Urothelium cell line (cell line): Measurements from ENCODE around the gene RASA3.

ENCODE experiments used
- DNase-seq: peaks from one replicate; pipeline ENCODE4 v3.0.0; 2011; ENCODE audit warnings: low spot score, mixed read lengths
- FAIRE-seq: peaks from 2 replicates; lab custom pipeline; 2011; peaks lifted over from hg19 to GRCh38; lab: Jason Lieb, UNC

The RASA3 gene

DNA sequence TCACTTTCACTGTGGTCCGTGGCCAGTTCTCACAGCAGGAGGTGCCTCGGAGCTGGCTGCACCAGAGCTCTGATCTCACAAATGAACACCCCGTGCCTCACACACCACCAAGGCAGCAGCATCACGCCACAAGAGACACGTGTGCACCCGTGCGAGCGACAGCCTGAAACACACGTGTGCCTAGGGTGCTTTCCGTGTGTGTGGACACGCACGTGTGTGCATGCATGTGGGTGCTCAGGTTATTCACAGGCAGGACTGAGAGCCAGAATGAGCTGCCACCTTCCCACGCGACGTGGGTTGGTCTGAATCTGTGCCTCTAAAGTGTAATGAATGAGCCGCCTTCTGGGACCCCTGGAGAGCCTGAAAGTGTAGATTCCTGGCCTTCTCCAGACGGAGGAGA is 90.9 kb downstream of the RASA3 start:
- FAIRE-seq (peak; percentile 79), DNase-seq (no peak)

- FAIRE-seq (no peak), DNase-seq (no peak)
Measured at GRCh38 chr13:114039471-114040141, 92.8 kb downstream of the RASA3 start.

- no peak for DNase-seq
- no peak for FAIRE-seq
Measured at GRCh38 chr13:114038900-114039299, 93.5 kb downstream of the RASA3 start.

- DNase-seq (no peak), FAIRE-seq (no peak)
Measured at GRCh38 chr13:114038211-114038613, 94.2 kb downstream of the RASA3 start.

GRCh38 chr13:114037674-114038073 is 94.7 kb downstream of the RASA3 start:
- DNase-seq (no peak), FAIRE-seq (no peak)

DNA sequence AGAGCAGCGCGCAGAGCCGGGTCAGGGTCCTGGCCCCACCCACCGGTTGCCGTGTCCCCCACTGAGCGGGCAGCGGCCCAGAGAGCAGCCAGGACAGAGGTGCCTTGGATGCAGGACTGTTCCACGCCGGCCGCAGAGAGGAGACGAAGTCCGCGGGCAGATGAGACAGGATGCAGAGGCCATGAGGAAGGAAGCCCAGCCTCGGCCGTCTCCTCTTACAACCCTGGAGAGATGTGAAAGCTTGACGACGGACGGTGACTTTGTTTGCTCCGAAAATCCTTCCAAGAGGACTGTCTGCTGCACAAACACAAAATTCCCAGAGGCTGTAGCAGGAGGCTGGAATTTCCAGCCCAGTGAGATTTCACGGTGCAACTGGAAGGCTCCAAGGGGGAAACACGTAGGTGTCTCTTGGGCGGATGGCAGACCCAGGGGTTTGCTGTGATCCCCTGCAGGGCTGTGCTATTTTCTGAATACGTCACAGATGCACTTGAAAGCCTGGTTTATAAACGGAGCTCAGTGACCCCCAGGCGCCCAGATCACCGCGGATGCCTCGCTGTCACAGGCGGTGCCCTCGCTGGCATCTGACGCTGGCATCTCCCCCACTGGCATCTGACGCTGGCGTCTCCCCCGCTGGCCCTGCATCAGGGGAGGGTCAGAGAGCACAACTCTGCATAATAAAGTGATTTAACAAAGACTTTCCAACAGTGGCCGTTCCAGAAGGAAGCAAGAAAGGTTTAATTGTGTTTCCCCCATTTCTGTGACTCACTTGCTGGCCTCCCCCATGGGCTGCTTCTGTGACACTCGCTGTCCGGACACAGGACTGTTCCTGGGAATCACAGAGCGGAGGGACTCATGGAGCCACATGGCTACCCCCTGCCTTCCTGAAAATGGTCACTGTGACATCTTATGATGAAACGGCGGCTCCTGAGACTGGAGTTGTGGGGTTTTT is 96.6 kb downstream of the RASA3 start:
- FAIRE-seq: no peak
- DNase-seq: no peak

DNA sequence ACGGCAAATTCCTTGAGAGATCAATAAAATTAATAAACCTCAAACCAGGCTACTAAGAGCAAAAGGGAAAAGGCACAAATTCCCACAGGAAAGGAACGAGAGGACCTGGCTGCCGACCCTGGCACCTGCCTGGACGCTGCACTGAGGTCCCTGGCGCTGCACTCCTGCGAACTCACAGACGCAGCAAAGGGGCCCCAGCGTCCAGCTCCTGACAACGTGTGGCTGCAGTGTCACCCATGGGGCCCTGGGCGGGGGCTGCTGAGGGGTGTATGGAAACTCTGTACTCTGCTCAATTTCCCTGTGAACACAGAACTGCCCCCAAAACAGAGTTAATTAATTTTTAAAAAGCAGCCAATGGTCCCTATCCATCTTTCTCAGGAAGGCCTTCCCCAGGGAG is 97.2 kb downstream of the RASA3 start:
- no peak for DNase-seq
- FAIRE-seq: no peak

GRCh38 chr13:114034481-114034891 is 97.9 kb downstream of the RASA3 start:
- FAIRE-seq (no peak), DNase-seq (no peak)

DNA sequence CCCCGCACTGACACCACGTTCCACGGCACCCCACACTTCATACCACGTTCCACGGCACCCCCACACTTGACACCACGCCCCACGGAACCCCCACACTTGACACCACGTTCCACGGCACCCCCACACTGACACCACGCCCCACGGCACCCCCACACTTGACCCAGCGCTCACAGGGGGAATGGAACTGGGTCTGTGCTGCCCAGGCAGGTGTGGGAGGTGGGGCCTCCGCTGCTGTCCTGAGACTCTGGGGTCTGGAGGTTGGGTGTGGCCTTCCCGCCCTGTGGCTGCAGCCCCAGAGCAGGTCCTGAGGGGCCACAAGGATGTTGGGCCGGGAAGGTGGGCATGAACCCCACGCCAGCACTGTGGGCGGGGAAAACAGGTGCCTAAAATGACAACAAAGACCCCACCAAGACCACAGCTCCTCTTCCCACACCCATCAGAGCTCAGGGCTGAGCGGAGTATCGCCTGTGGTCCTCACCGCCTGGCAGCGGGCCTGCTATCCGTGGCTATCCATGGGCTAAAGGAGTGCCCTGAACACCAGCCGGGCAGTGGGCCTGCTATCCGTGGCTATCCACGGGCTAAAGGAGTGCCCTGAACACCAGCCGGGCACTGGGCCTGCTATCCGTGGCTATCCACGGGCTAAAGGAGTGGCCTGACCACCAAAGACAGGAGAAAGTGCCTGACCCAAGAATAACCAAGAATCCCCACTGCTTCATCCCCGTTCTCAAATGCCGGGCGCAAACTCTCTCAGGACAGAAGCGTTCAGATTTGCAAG is 98.7 kb downstream of the RASA3 start:
- DNase-seq (no peak), FAIRE-seq (peak; percentile 9)

- peak; percentile 85 for DNase-seq
- peak; percentile 83 for FAIRE-seq
Measured at GRCh38 chr13:114032126-114032799, 100.2 kb downstream of the RASA3 start.

GRCh38 chr13:114031631-114032030 is 100.8 kb downstream of the RASA3 start:
- FAIRE-seq: no peak
- DNase-seq: peak; percentile 41

GRCh38 chr13:114030666-114031610 is 101.5 kb downstream of the RASA3 start:
- DNase-seq (no peak), FAIRE-seq (peak; percentile 99)

- no peak for DNase-seq
- peak; percentile 68 for FAIRE-seq
Measured at GRCh38 chr13:114029866-114030625, 102.4 kb downstream of the RASA3 start.

DNA sequence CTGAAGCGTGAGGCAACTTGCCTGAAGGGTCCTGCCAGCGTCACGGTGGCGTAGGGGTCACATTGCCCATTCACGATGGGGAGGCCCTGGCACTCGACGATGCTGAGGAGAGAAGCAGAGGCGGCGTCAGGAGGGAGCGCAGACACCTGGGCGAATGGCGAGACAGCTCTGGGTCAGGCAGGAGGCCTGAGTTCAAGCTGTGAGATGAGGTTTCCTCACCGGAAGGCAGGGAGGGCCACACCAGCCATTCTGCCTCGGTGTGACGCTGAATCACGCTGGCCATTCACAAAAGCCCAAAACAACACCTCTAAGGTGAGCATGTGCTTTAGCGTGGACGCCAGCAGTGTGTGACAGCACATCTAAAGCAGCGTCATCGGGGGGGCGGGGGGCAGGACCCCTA is 104.6 kb downstream of the RASA3 start:
- DNase-seq (no peak), FAIRE-seq (no peak)

- FAIRE-seq (no peak), DNase-seq (no peak)
Measured at GRCh38 chr13:114027046-114027715, 105.2 kb downstream of the RASA3 start.

DNA sequence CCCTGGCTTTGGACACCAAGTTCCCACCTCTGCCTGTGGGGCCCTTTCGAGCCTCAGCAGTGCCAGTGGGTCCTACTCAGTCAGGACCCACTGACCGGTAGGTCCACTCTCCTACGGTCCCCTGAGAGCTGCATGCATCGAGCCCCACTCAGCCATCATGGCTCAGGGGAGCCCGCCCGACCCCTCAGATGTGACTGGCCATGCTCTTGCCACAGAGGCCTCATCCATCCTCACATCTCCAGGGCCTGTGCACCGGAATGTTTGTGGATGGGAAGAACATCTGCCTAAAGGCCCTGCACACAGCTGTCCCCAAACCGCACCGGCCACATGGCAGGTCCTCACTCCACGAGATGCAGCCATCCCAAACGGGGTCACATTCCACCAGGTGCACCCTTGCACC is 105.9 kb downstream of the RASA3 start:
- FAIRE-seq (no peak), DNase-seq (no peak)

DNA sequence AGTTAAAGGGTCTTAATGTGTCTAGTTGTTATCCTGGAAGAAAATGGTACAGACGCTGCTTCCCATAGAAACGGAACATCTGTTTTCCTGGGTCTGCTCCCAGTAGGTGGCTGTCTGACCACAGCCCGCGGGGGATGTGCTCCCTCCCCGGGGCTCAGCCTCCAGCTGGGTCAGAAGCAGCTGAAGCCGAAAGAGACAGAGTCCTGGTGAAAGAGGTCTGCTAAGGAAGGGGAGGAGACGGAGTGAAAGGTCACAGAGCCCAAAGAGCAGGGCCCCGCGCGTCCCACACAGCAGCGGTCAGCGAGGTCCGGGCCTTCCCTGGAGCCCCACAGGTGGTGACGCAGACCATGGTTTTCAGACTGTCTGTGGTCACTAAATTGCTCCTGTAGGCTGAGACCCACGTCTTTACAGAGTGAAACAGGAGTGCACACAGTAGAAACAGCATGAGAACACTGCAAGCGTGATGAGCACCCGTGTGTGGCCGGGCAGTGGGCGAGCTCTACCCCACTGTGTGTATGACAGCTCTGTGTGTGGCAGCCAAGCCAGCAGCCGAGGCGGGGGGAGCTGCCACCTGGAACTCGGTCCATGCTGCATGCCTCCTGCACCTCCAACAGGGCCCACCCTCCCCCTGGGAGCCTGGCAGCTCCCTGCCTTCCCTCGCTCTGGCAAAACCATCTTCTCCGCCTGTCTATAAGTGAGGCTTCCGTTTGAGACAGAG is 106.5 kb downstream of the RASA3 start:
- FAIRE-seq (no peak), DNase-seq (no peak)

GRCh38 chr13:114025405-114025713 is 107.1 kb downstream of the RASA3 start:
- no peak for DNase-seq
- FAIRE-seq: no peak
